Measurements from ENCODE around the gene FSTL4. TPM values are rescaled to one million over a fixed set of nuclear protein-coding genes. Genes with fewer than 3 reads are reported as not detected.

Gene FSTL4
- total and polyA plus RNA-seq, 2 of the 4 experiments (the other 2 are of a cell fraction): 0.18 TPM; not detected in 1

DNA sequence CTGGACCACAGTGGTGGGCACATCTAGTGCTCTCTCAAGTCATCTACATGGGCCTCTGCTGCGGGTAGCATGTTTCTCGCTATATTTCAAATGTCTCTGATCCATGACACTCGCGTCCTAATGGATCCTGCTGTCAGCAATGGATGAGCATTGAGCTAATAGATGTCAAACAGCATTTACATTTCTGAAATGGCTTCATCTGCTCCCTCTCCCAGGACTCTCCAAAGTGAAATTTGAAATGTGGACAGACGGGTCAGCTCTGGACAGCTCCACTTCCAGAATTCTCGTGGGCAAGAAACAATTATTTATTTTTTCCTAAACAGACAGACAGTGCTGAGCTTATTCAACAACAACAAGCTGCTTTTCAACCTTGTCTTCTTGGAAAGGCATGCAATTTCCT, 58.1 kb downstream of the FSTL4 start:
- WGBS, 2 experiments (ENCODE audit: extremely low coverage in 2 of 2, insufficient read length in 1 of 2): 0% methylated on average over 1 of the region's 6 CpGs; no CpG with 5 or more reads in 1 of the 2 experiments
- in situ Hi-C loops (cut with MboI; ENCODE audit: low sequenced_read_pairs): no loop called here
- H3K4me2 ChIP-seq (ENCODE audit: low read depth, low read length): no peak overlapping the region
- 0 out of 2 replicates have a peak, but pooled peaks cover 2% of the 10 kb centered on the region for H3K27me3 ChIP-seq (ENCODE audit: control insufficient read depth, insufficient read depth, low read length)
- dilution Hi-C loops (cut with HindIII; ENCODE audit: low sequenced_read_pairs, unreplicated experiment): no loop called here
- H3K4me1 ChIP-seq (ENCODE audit: control insufficient read depth, insufficient read depth, low read length): no peaks in the 10 kb centered on the region
- no peak overlapping the region for H3K18ac ChIP-seq (ENCODE audit: low read depth, low read length)
- no peak overlapping the region for H3K4ac ChIP-seq (ENCODE audit: low read depth, low read length)
- H4K8ac ChIP-seq (ENCODE audit: low read depth in 2 of 2, low read length in 2 of 2): no peak overlapping the region
- no peak overlapping the region for H2BK120ac ChIP-seq (ENCODE audit: low read depth, low read length)
- H4K5ac ChIP-seq (ENCODE audit: low read depth, low read length): no peak overlapping the region
- H3K9ac ChIP-seq (ENCODE audit: low read depth, low read length): no peak overlapping the region
- no peak overlapping the region for H3K23ac ChIP-seq (ENCODE audit: low read depth, low read length)
- no peaks in the 10 kb centered on the region for H3K9me1 ChIP-seq (ENCODE audit: insufficient read depth, low read length)
- no peak overlapping the region for H2AK9ac ChIP-seq (replicated peaks; ENCODE audit: low read depth, low read length, poor library complexity)
- intact Hi-C loops (cut with micrococcal nuclease): loop anchor here (5.0 kb wide), 1 partner anchor 313 kb away; no protein-coding TSS in a partner anchor
- no peaks in the 10 kb centered on the region for H3K9me3 ChIP-seq (ENCODE audit: control insufficient read depth, insufficient read depth, low read length)
- no peak overlapping the region for H4K91ac ChIP-seq (ENCODE audit: insufficient read depth, low read depth, low read length)
- ATAC-seq (ENCODE audit: low read depth): no peak
- no peak overlapping the region for H3K14ac ChIP-seq (replicated peaks; ENCODE audit: low read depth, low read length)
- H2AFZ ChIP-seq (replicated peaks; ENCODE audit: low read length, poor library complexity): no peak overlapping the region
- H3K27ac ChIP-seq (ENCODE audit: insufficient read depth, low read length): no peak overlapping the region
- H3K79me1 ChIP-seq (ENCODE audit: low read depth in 1 of 2, low read length in 2 of 2): no peaks in the 10 kb centered on the region
- no TSS peak for BruUV-seq (replicated peaks)
- H2BK5ac ChIP-seq (ENCODE audit: low read depth, low read length, poor library complexity, severe bottlenecking): no peak overlapping the region
- H4K20me1 ChIP-seq (ENCODE audit: insufficient read depth, low read length): no peaks in the 10 kb centered on the region
- H2AK5ac ChIP-seq (ENCODE audit: low read depth, low read length): no peak overlapping the region
- no peak for DNase-seq
- H3K56ac ChIP-seq (ENCODE audit: extremely low read depth, insufficient read depth, low read length): no peak overlapping the region
- H3K36me3 ChIP-seq (ENCODE audit: control insufficient read depth, insufficient read depth, low read length): no peaks in the 10 kb centered on the region
- no peak overlapping the region for H2BK15ac ChIP-seq (ENCODE audit: low read depth, low read length)
- no peak overlapping the region for H3K4me3 ChIP-seq (ENCODE audit: insufficient read depth, low read depth, low read length)
- H2BK20ac ChIP-seq (ENCODE audit: low read depth, low read length): no peak overlapping the region
- TF ChIP-seq CEBPB (IDR thresholded peaks at IDR 0.05; ENCODE audit: low read depth, low read length): no peak
- no peak for TF ChIP-seq MXI1 (IDR thresholded peaks at IDR 0.05; ENCODE audit: borderline replicate concordance, low read depth, low read length)
- no peak for TF ChIP-seq NFE2L2 (IDR thresholded peaks at IDR 0.05; ENCODE audit: low read depth, low read length)
- TF ChIP-seq, protein P1, sequence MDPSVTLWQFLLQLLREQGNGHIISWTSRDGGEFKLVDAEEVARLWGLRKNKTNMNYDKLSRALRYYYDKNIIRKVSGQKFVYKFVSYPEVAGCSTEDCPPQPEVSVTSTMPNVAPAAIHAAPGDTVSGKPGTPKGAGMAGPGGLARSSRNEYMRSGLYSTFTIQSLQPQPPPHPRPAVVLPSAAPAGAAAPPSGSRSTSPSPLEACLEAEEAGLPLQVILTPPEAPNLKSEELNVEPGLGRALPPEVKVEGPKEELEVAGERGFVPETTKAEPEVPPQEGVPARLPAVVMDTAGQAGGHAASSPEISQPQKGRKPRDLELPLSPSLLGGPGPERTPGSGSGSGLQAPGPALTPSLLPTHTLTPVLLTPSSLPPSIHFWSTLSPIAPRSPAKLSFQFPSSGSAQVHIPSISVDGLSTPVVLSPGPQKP (IDR thresholded peaks at IDR 0.05; ENCODE audit: borderline replicate concordance, low read depth, low read length): no peak
- TF ChIP-seq BHLHE40 (IDR thresholded peaks at IDR 0.05; ENCODE audit: low read depth, low read length): no peak
- no peak for TF ChIP-seq SMC3 (IDR thresholded peaks at IDR 0.05; ENCODE audit: low read depth, low read length)
- TF ChIP-seq RFX5 (IDR thresholded peaks at IDR 0.05; ENCODE audit: low read depth, low read length): no peak
- no peak for TF ChIP-seq POLR2A (IDR thresholded peaks at IDR 0.05; ENCODE audit: low read depth, low read length)
- TF ChIP-seq MAFK (IDR thresholded peaks at IDR 0.05; ENCODE audit: low read depth, low read length): no peak
- TF ChIP-seq, protein P2, sequence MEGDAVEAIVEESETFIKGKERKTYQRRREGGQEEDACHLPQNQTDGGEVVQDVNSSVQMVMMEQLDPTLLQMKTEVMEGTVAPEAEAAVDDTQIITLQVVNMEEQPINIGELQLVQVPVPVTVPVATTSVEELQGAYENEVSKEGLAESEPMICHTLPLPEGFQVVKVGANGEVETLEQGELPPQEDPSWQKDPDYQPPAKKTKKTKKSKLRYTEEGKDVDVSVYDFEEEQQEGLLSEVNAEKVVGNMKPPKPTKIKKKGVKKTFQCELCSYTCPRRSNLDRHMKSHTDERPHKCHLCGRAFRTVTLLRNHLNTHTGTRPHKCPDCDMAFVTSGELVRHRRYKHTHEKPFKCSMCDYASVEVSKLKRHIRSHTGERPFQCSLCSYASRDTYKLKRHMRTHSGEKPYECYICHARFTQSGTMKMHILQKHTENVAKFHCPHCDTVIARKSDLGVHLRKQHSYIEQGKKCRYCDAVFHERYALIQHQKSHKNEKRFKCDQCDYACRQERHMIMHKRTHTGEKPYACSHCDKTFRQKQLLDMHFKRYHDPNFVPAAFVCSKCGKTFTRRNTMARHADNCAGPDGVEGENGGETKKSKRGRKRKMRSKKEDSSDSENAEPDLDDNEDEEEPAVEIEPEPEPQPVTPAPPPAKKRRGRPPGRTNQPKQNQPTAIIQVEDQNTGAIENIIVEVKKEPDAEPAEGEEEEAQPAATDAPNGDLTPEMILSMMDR (conservative IDR thresholded peaks at IDR 0.05; ENCODE audit: low read depth, low read length): no peak
- no peak for TF ChIP-seq CHD1 (IDR thresholded peaks at IDR 0.05; ENCODE audit: low read depth, low read length)
- no peak for TF ChIP-seq FOS (IDR thresholded peaks at IDR 0.05; ENCODE audit: low read depth, low read length)
- CTCF ChIA-PET: no interaction called here
- POLR2A ChIA-PET (ENCODE audit: unreplicated experiment): no interaction called here

All from IMR-90 (cell line).